NCI-H1694 treated with DMSO at 0.1 percent for 48 hours (cell line): ENCODE data around the gene GPD2.

ENCODE experiments used
- DNase-seq: peaks from one replicate; lab custom pipeline; 2025; lab: John Stamatoyannopoulos, UW

GPD2 gene

GRCh38 chr2:156532989-156533388 lies 96.8 kb downstream of the GPD2 start:
- no peak for DNase-seq

- DNase-seq: no peak
Measured at GRCh38 chr2:156536534-156536933, 100.4 kb downstream of the GPD2 start.

GRCh38 chr2:156537141-156537540 lies 101.0 kb downstream of the GPD2 start:
- DNase-seq: no peak

GRCh38 chr2:156538083-156538504 lies 101.9 kb downstream of the GPD2 start:
- no peak for DNase-seq

- no peak for DNase-seq
Measured at GRCh38 chr2:156539086-156539860, 103.1 kb downstream of the GPD2 start.

- DNase-seq: no peak
Measured at GRCh38 chr2:156540706-156541105, 104.5 kb downstream of the GPD2 start.

GRCh38 chr2:156541229-156541628 lies 105.0 kb downstream of the GPD2 start:
- no peak for DNase-seq

- DNase-seq: no peak
Measured at GRCh38 chr2:156541706-156542105, 105.5 kb downstream of the GPD2 start.

GRCh38 chr2:156548413-156548812 lies 112.2 kb downstream of the GPD2 start:
- no peak for DNase-seq

GRCh38 chr2:156553714-156554442 lies 117.7 kb downstream of the GPD2 start:
- DNase-seq: no peak

- DNase-seq: no peak
Measured at GRCh38 chr2:156561326-156561725, 125.1 kb downstream of the GPD2 start.

- DNase-seq: peak; percentile 42
Measured at GRCh38 chr2:156562124-156562523, 125.9 kb downstream of the GPD2 start.

- DNase-seq: no peak
Measured at GRCh38 chr2:156563994-156564753, 128.0 kb downstream of the GPD2 start.

- no peak for DNase-seq
Measured at GRCh38 chr2:156565066-156565710, 129.0 kb downstream of the GPD2 start.

- DNase-seq: no peak
Measured at GRCh38 chr2:156573710-156574109, 137.5 kb downstream of the GPD2 start.

GRCh38 chr2:156574112-156574511 lies 137.9 kb downstream of the GPD2 start:
- no peak for DNase-seq

GRCh38 chr2:156576005-156576404 lies 139.8 kb downstream of the GPD2 start:
- DNase-seq: no peak

GRCh38 chr2:156580501-156580900 lies 144.3 kb downstream of the GPD2 start:
- no peak for DNase-seq

GRCh38 chr2:156581280-156581679 lies 145.1 kb downstream of the GPD2 start:
- DNase-seq: no peak

- no peak for DNase-seq
Measured at GRCh38 chr2:156585457-156585856, 149.3 kb downstream of the GPD2 start.

- DNase-seq: no peak
Measured at GRCh38 chr2:156586621-156587020, 150.4 kb downstream of the GPD2 start.
